ENCODE data around the gene CD36. TPM values are rescaled to one million over a fixed set of nuclear protein-coding genes. Genes with fewer than 3 reads are reported as not detected.

The CD36 gene
- total and polyA plus RNA-seq, 2 experiments from 2014 or later, result 0.53 TPM; not detected in 1

DNA sequence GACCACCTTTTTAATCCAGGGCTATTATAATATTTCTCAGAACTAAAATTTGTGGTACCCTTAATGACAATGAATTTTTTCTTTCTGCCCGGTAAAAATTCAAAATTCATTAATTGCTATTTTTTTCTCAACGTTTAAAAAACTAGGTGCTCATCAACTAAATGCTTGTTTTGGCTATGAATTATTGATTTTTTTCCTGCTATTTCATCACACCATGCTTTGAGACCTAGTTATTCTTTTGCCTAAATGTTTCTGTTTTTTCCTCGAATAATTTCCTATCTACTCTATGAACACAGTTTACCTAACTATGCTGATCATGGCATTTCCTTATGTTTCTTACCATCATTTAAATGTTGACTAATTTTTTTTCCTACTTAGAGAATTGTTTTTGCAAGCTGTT is 5.6 kb upstream of the CD36 start:
- H3K27ac ChIP-seq, result no peak overlapping the region
- no peaks in the 10 kb centered on the region for H3K36me3 ChIP-seq (ENCODE audit: low read depth)
- TF ChIP-seq EZH2 (IDR thresholded peaks at IDR 0.05; ENCODE audit: insufficient read depth, poor library complexity, severe bottlenecking) (no peak), EZH2phosphoT487 (IDR thresholded peaks at IDR 0.05; ENCODE audit: insufficient read depth, low read depth) (no peak)
- WGBS, 2 experiments (ENCODE audit: low coverage in 1 of 2, low lambda C conversion rate in 2 of 2, missing lambda C conversion rate in 2 of 2), result 20 to 31% methylated on average over 3 of the region's 3 CpGs
- H2AFZ ChIP-seq, result no peak overlapping the region
- no peaks in the 10 kb centered on the region for H3K9me3 ChIP-seq (ENCODE audit: low read depth)
- peaks cover 40% of the 10 kb centered on the region for H3K4me1 ChIP-seq (ENCODE audit: insufficient read depth)
- no peaks in the 10 kb centered on the region for H3K9me2 ChIP-seq (ENCODE audit: insufficient read depth)
- DNase-seq, result no peak
- H4K20me1 ChIP-seq (ENCODE audit: insufficient read depth), result no peaks in the 10 kb centered on the region
- in situ Hi-C loops (cut with MboI), result no loop called here
- no peak overlapping the region for H3K9ac ChIP-seq
- H3K4me3 ChIP-seq, result no peak overlapping the region
- no peak overlapping the region for H3K4me2 ChIP-seq (ENCODE audit: unreplicated experiment)
- H3K27me3 ChIP-seq (replicated peaks; ENCODE audit: insufficient read depth), result no peaks in the 10 kb centered on the region
- peaks cover 31% of the 10 kb centered on the region for H3F3A ChIP-seq (ENCODE audit: insufficient read depth)
- H3K79me2 ChIP-seq (ENCODE audit: insufficient read depth), result no peaks in the 10 kb centered on the region

DNA sequence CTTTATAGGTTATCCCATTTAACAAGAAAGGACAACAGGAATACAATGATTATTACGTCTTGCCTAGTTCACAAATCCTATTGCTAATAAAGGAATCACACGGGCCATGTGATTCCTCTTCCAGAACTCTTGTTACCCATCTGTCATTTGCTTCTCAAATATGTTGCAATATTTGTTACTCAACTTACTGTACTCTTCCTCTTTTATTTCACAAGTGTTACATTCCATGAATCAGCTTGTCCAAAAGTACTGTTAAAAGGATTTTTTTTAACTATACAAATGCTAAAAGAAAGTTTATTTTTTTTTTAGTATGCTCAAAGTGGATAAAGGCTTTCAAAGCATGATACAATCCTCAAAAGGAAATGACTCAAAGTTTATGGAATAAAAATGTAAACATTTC is 3.9 kb upstream of the CD36 start:
- peak; percentile 88 for DNase-seq
- Histone ChIP-seq H3K27me3 (replicated peaks; ENCODE audit: insufficient read depth) (no peaks in the 10 kb centered on the region), H3K4me3 (0 out of 2 replicates have a peak overlapping the region, but pooled peaks have one; percentile 3), H3K27ac (peak overlapping the region; percentile 53), H3K36me3 (ENCODE audit: low read depth) (no peaks in the 10 kb centered on the region), H3F3A (ENCODE audit: insufficient read depth) (peaks cover 31% of the 10 kb centered on the region), H3K4me1 (ENCODE audit: insufficient read depth) (peaks cover 41% of the 10 kb centered on the region), H3K4me2 (ENCODE audit: unreplicated experiment) (peak overlapping the region; percentile 58), H2AFZ (no peak overlapping the region), H3K79me2 (ENCODE audit: insufficient read depth) (no peaks in the 10 kb centered on the region), H3K9me3 (ENCODE audit: low read depth) (no peaks in the 10 kb centered on the region), H3K9me2 (ENCODE audit: insufficient read depth) (no peaks in the 10 kb centered on the region), H4K20me1 (ENCODE audit: insufficient read depth) (no peaks in the 10 kb centered on the region), H3K9ac (no peak overlapping the region)
- in situ Hi-C loops (cut with MboI), result no loop called here
- no peak for TF ChIP-seq EZH2 (IDR thresholded peaks at IDR 0.05; ENCODE audit: insufficient read depth, poor library complexity, severe bottlenecking)
- TF ChIP-seq EZH2phosphoT487 (IDR thresholded peaks at IDR 0.05; ENCODE audit: insufficient read depth, low read depth), result no peak
- WGBS, 2 experiments (ENCODE audit: low coverage in 1 of 2, low lambda C conversion rate in 2 of 2, missing lambda C conversion rate in 2 of 2), result 2 to 3% methylated on average over 2 of the region's 2 CpGs

DNA sequence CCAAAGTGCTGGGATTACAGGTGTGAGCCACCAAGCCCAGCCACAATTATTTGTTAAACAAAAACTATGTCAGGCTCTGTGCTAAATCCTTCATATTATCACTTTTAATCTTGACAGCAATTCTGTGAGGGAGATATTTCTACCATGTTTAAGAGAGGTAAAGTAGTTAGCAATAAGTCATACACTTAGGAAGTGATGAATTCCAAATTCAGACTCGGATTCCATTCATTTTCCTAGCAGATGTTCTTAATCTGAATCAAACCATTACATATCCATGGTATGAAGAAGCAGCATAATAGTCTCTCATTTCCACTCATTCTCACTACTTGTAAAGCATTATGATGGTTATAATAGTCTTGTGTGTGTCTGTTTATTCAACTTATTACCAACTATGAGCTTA is 2.9 kb upstream of the CD36 start:
- no peak for TF ChIP-seq EZH2phosphoT487 (IDR thresholded peaks at IDR 0.05; ENCODE audit: insufficient read depth, low read depth)
- TF ChIP-seq EZH2 (IDR thresholded peaks at IDR 0.05; ENCODE audit: insufficient read depth, poor library complexity, severe bottlenecking), result no peak
- H4K20me1 ChIP-seq (ENCODE audit: insufficient read depth), result no peaks in the 10 kb centered on the region
- no peaks in the 10 kb centered on the region for H3K79me2 ChIP-seq (ENCODE audit: insufficient read depth)
- no peaks in the 10 kb centered on the region for H3K9me2 ChIP-seq (ENCODE audit: insufficient read depth)
- peak overlapping the region; percentile 53 for H3K27ac ChIP-seq
- DNase-seq, result peak; percentile 60
- no peaks in the 10 kb centered on the region for H3K27me3 ChIP-seq (replicated peaks; ENCODE audit: insufficient read depth)
- H3K9me3 ChIP-seq (ENCODE audit: low read depth), result no peaks in the 10 kb centered on the region
- H3K4me3 ChIP-seq, result 0 out of 2 replicates have a peak overlapping the region, but pooled peaks have one; percentile 6
- H3F3A ChIP-seq (ENCODE audit: insufficient read depth), result peaks cover 32% of the 10 kb centered on the region
- in situ Hi-C loops (cut with MboI), result no loop called here
- H3K4me2 ChIP-seq (ENCODE audit: unreplicated experiment), result peak overlapping the region; percentile 58
- peaks cover 43% of the 10 kb centered on the region for H3K4me1 ChIP-seq (ENCODE audit: insufficient read depth)
- no peak overlapping the region for H2AFZ ChIP-seq
- no peaks in the 10 kb centered on the region for H3K36me3 ChIP-seq (ENCODE audit: low read depth)
- 0% methylated on average over 1 of the region's 1 CpG for whole genome bisulfite sequencing, 2 experiments (ENCODE audit: low coverage in 1 of 2, low lambda C conversion rate in 2 of 2, missing lambda C conversion rate in 2 of 2)
- no peak overlapping the region for H3K9ac ChIP-seq

DNA sequence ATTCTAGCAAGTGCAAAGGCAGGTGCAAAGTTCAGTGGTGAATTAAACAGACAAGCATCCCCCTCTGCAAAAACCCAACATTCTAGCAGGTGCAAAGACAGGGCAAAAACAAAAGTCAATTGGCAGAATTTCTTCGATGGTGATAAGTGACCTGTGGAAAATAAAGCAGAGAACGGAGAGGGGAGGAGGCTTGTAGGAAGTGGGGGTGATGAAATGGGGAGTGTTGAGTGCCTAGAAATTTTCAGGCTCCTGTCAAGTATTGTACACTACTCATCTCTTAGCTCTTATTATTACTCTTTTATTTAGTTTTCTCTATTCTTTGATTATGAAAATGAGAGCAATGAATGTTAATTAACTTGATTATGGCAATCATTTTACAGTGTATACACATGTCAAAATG is 2.4 kb upstream of the CD36 start:
- Histone ChIP-seq H3F3A (ENCODE audit: insufficient read depth) (peaks cover 37% of the 10 kb centered on the region), H3K4me3 (0 out of 2 replicates have a peak overlapping the region, but pooled peaks have one; percentile 6), H3K27ac (no peak overlapping the region), H3K79me2 (ENCODE audit: insufficient read depth) (no peaks in the 10 kb centered on the region), H3K4me1 (ENCODE audit: insufficient read depth) (peaks cover 48% of the 10 kb centered on the region), H2AFZ (no peak overlapping the region), H4K20me1 (ENCODE audit: insufficient read depth) (no peaks in the 10 kb centered on the region), H3K36me3 (ENCODE audit: low read depth) (no peaks in the 10 kb centered on the region), H3K9ac (no peak overlapping the region), H3K4me2 (ENCODE audit: unreplicated experiment) (peak overlapping the region; percentile 58), H3K9me3 (ENCODE audit: low read depth) (no peaks in the 10 kb centered on the region), H3K27me3 (replicated peaks; ENCODE audit: insufficient read depth) (no peaks in the 10 kb centered on the region), H3K9me2 (ENCODE audit: insufficient read depth) (no peaks in the 10 kb centered on the region)
- DNase-seq, result no peak
- TF ChIP-seq EZH2phosphoT487 (IDR thresholded peaks at IDR 0.05; ENCODE audit: insufficient read depth, low read depth) (no peak), EZH2 (IDR thresholded peaks at IDR 0.05; ENCODE audit: insufficient read depth, poor library complexity, severe bottlenecking) (no peak)
- in situ Hi-C loops (cut with MboI), result no loop called here
- 94 to 100% methylated on average over 2 of the region's 2 CpGs for WGBS, 2 experiments (ENCODE audit: low coverage in 1 of 2, low lambda C conversion rate in 2 of 2, missing lambda C conversion rate in 2 of 2)

DNA sequence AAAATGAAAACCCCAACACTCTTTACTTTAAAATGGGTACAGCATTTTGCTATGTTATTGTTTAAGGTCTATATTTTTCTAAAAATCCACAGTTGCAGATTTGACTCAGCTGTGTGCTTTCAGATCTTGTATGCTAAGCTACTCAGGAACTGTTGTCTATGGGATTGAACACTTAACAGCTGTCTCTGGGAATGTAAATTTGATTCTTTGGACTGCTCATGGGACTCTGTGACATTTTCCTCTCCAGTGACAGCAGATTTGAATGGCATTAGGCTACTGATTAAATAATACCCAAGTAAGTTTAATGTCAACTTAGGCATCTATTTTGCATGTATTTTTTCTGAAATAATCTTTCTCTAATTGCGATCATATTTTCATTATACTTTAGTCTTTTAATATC is 1.7 kb upstream of the CD36 start:
- no peak for DNase-seq
- no peaks in the 10 kb centered on the region for H3K9me2 ChIP-seq (ENCODE audit: insufficient read depth)
- in situ Hi-C loops (cut with MboI), result no loop called here
- no peak overlapping the region for H3K4me3 ChIP-seq
- no peaks in the 10 kb centered on the region for H3K36me3 ChIP-seq (ENCODE audit: low read depth)
- no peak overlapping the region for H2AFZ ChIP-seq
- H3F3A ChIP-seq (ENCODE audit: insufficient read depth), result peaks cover 44% of the 10 kb centered on the region
- 94% methylated on average over 1 of the region's 1 CpG for WGBS, 2 experiments (ENCODE audit: low coverage in 1 of 2, low lambda C conversion rate in 2 of 2, missing lambda C conversion rate in 2 of 2)
- no peaks in the 10 kb centered on the region for H4K20me1 ChIP-seq (ENCODE audit: insufficient read depth)
- H3K4me1 ChIP-seq (ENCODE audit: insufficient read depth), result peaks cover 55% of the 10 kb centered on the region
- H3K4me2 ChIP-seq (ENCODE audit: unreplicated experiment), result no peak overlapping the region
- H3K27ac ChIP-seq, result no peak overlapping the region
- H3K9ac ChIP-seq, result no peak overlapping the region
- no peaks in the 10 kb centered on the region for H3K9me3 ChIP-seq (ENCODE audit: low read depth)
- H3K27me3 ChIP-seq (replicated peaks; ENCODE audit: insufficient read depth), result no peaks in the 10 kb centered on the region
- no peaks in the 10 kb centered on the region for H3K79me2 ChIP-seq (ENCODE audit: insufficient read depth)
- no peak for TF ChIP-seq EZH2 (IDR thresholded peaks at IDR 0.05; ENCODE audit: insufficient read depth, poor library complexity, severe bottlenecking)
- no peak for TF ChIP-seq EZH2phosphoT487 (IDR thresholded peaks at IDR 0.05; ENCODE audit: insufficient read depth, low read depth)

Measured in GM23248 (cell line).